NOMO-1 treated with DMSO at 0.1 percent for 48 hours (cell line): Measurements from ENCODE around the gene TGIF2.
"Not testable (repeated sequence)": the region's sequence is repeated elsewhere in the genome, so short reads cannot be mapped to it uniquely, and the experiment has no call there.

ENCODE experiments used
- DNase-seq: peaks from one replicate; lab custom pipeline; 2025; ENCODE audit not compliant: unreplicated experiment; lab: John Stamatoyannopoulos, UW

TGIF2 gene

GRCh38 chr20:36611625-36612024, 38.2 kb downstream of the TGIF2 start:
- no peak for DNase-seq

GRCh38 chr20:36613974-36614373, 40.6 kb downstream of the TGIF2 start:
- DNase-seq: no peak

GRCh38 chr20:36614781-36615557, 41.6 kb downstream of the TGIF2 start:
- DNase-seq: no peak

GRCh38 chr20:36620917-36621316, 47.5 kb downstream of the TGIF2 start:
- no peak for DNase-seq

- no peak for DNase-seq
These were observed 50.0 kb downstream of the TGIF2 start for GRCh38 chr20:36623444-36623843.

- DNase-seq: no peak
These were observed 50.9 kb downstream of the TGIF2 start for GRCh38 chr20:36624068-36624943.

- no peak for DNase-seq
These were observed 51.5 kb downstream of the TGIF2 start for GRCh38 chr20:36624944-36625324.

- no peak for DNase-seq
These were observed 54.7 kb downstream of the TGIF2 start for GRCh38 chr20:36628076-36628475.

GRCh38 chr20:36629719-36630681, 56.6 kb downstream of the TGIF2 start:
- peak; percentile 24 for DNase-seq

GRCh38 chr20:36631646-36632045, 58.2 kb downstream of the TGIF2 start:
- no peak for DNase-seq

- DNase-seq: no peak
These were observed 58.7 kb downstream of the TGIF2 start for GRCh38 chr20:36632147-36632486.

- no peak for DNase-seq
These were observed 59.3 kb downstream of the TGIF2 start for GRCh38 chr20:36632487-36633284.

GRCh38 chr20:36633285-36633772, 59.9 kb downstream of the TGIF2 start:
- DNase-seq: no peak

GRCh38 chr20:36634342-36634741, 60.9 kb downstream of the TGIF2 start:
- DNase-seq: no peak

- not testable (repeated sequence) for DNase-seq
These were observed 65.5 kb downstream of the TGIF2 start for GRCh38 chr20:36638876-36639400.

- no peak for DNase-seq
These were observed 68.1 kb downstream of the TGIF2 start for GRCh38 chr20:36641506-36641843.

- DNase-seq: no peak
These were observed 68.7 kb downstream of the TGIF2 start for GRCh38 chr20:36642136-36642535.
